IPS-20b (cell line): ENCODE data around the gene LCP2.

ENCODE experiments used
- H3K27ac ChIP-seq: one replicate; pipeline ENCODE4 v1.5.1; 2013; ENCODE audit warnings: low read length
- H3K27me3 ChIP-seq: 2 replicates; pipeline ENCODE4 v1.6.1; 2013; ENCODE audit warnings: mild to moderate bottlenecking, low read length, inconsistent platforms; ENCODE audit not compliant: insufficient read depth
- H3K36me3 ChIP-seq: 2 replicates; pipeline ENCODE4 v1.6.1; 2013; ENCODE audit warnings: low read depth, mild to moderate bottlenecking, inconsistent platforms, low read length, moderate library complexity; ENCODE audit not compliant: insufficient read depth
- H3K4me1 ChIP-seq: 2 replicates; pipeline ENCODE4 v1.6.1; 2013; ENCODE audit warnings: mild to moderate bottlenecking, control low read depth, inconsistent platforms, low read length, moderate library complexity; ENCODE audit not compliant: insufficient read depth
- H3K4me3 ChIP-seq: 2 replicates; pipeline ENCODE4 v1.5.1; 2013; ENCODE audit warnings: mild to moderate bottlenecking, low read length, inconsistent platforms
- H3K9ac ChIP-seq: 2 replicates; pipeline ENCODE4 v1.6.1; 2013; ENCODE audit warnings: low read depth, mild to moderate bottlenecking, inconsistent platforms, low read length, moderate library complexity
- H3K9me3 ChIP-seq: 2 replicates; pipeline ENCODE4 v1.6.1; 2013; ENCODE audit warnings: mild to moderate bottlenecking, low read depth, low read length, inconsistent platforms; ENCODE audit not compliant: insufficient read depth

LCP2 gene

GRCh38 chr5:170303549-170303948, 6.0 kb upstream of the LCP2 start:
- H3K4me1 ChIP-seq, result peaks cover 3% of the 10 kb centered on the region; the same call in 1 of the 2 replicates

GRCh38 chr5:170302653-170303501, 5.3 kb upstream of the LCP2 start:
- Histone ChIP-seq H3K4me1 (peaks cover 3% of the 10 kb centered on the region; the same call in 1 of the 2 replicates), H3K27ac (no peak overlapping the region), H3K27me3 (no peaks in the 10 kb centered on the region), H3K4me3 (no peak overlapping the region), H3K9me3 (no peaks in the 10 kb centered on the region), H3K9ac (no peak overlapping the region), H3K36me3 (no peaks in the 10 kb centered on the region)

More at GRCh38 chr5:170303549-170303948, 6.0 kb upstream of the LCP2 start:
- H3K9ac ChIP-seq, result no peak overlapping the region
- no peak overlapping the region for H3K27ac ChIP-seq
- H3K36me3 ChIP-seq, result no peaks in the 10 kb centered on the region
- no peaks in the 10 kb centered on the region for H3K27me3 ChIP-seq
- no peaks in the 10 kb centered on the region for H3K9me3 ChIP-seq
- H3K4me3 ChIP-seq, result no peak overlapping the region

GRCh38 chr5:170301981-170302652, 4.5 kb upstream of the LCP2 start:
- H3K27ac ChIP-seq, result no peak overlapping the region
- no peak overlapping the region for H3K4me3 ChIP-seq
- H3K36me3 ChIP-seq, result no peaks in the 10 kb centered on the region
- no peaks in the 10 kb centered on the region for H3K9me3 ChIP-seq
- H3K9ac ChIP-seq, result no peak overlapping the region
- H3K27me3 ChIP-seq, result no peaks in the 10 kb centered on the region
- H3K4me1 ChIP-seq, result peaks cover 3% of the 10 kb centered on the region; the same call in 1 of the 2 replicates

- no peak overlapping the region for H3K4me3 ChIP-seq
These were observed 3.6 kb upstream of the LCP2 start for GRCh38 chr5:170301149-170301548.

GRCh38 chr5:170300361-170301013, 2.9 kb upstream of the LCP2 start:
- Histone ChIP-seq H3K4me3 (no peak overlapping the region), H3K9me3 (no peaks in the 10 kb centered on the region), H3K4me1 (peaks cover 3% of the 10 kb centered on the region; the same call in 1 of the 2 replicates), H3K36me3 (no peaks in the 10 kb centered on the region), H3K27ac (no peak overlapping the region), H3K27me3 (no peaks in the 10 kb centered on the region), H3K9ac (no peak overlapping the region)

More at GRCh38 chr5:170301149-170301548, 3.6 kb upstream of the LCP2 start:
- Histone ChIP-seq H3K27me3 (no peaks in the 10 kb centered on the region), H3K4me1 (peaks cover 3% of the 10 kb centered on the region; the same call in 1 of the 2 replicates), H3K9me3 (no peaks in the 10 kb centered on the region), H3K27ac (no peak overlapping the region), H3K36me3 (no peaks in the 10 kb centered on the region), H3K9ac (no peak overlapping the region)

GRCh38 chr5:170296935-170297588, 515 bp downstream of the LCP2 start:
- Histone ChIP-seq H3K36me3 (no peaks in the 10 kb centered on the region), H3K9ac (no peak overlapping the region), H3K4me3 (no peak overlapping the region), H3K4me1 (no peaks in the 10 kb centered on the region), H3K9me3 (no peaks in the 10 kb centered on the region), H3K27ac (no peak overlapping the region), H3K27me3 (no peaks in the 10 kb centered on the region)

GRCh38 chr5:170296036-170296934, 1.3 kb downstream of the LCP2 start:
- H3K9me3 ChIP-seq, result no peaks in the 10 kb centered on the region
- H3K9ac ChIP-seq, result no peak overlapping the region
- no peaks in the 10 kb centered on the region for H3K4me1 ChIP-seq
- H3K27me3 ChIP-seq, result no peaks in the 10 kb centered on the region
- no peaks in the 10 kb centered on the region for H3K36me3 ChIP-seq
- no peak overlapping the region for H3K4me3 ChIP-seq
- no peak overlapping the region for H3K27ac ChIP-seq

GRCh38 chr5:170294556-170294955, 3.0 kb downstream of the LCP2 start:
- H3K9ac ChIP-seq, result no peak overlapping the region
- no peaks in the 10 kb centered on the region for H3K27me3 ChIP-seq
- no peak overlapping the region for H3K27ac ChIP-seq
- H3K9me3 ChIP-seq, result peaks cover 10% of the 10 kb centered on the region
- no peak overlapping the region for H3K4me3 ChIP-seq
- no peaks in the 10 kb centered on the region for H3K4me1 ChIP-seq
- no peaks in the 10 kb centered on the region for H3K36me3 ChIP-seq

- no peak overlapping the region for H3K4me3 ChIP-seq
- no peak overlapping the region for H3K9ac ChIP-seq
- no peaks in the 10 kb centered on the region for H3K4me1 ChIP-seq
These were observed 3.5 kb downstream of the LCP2 start for GRCh38 chr5:170294057-170294456.

GRCh38 chr5:170293273-170293672, 4.3 kb downstream of the LCP2 start:
- no peaks in the 10 kb centered on the region for H3K36me3 ChIP-seq
- no peak overlapping the region for H3K4me3 ChIP-seq
- no peaks in the 10 kb centered on the region for H3K27me3 ChIP-seq
- H3K9ac ChIP-seq, result no peak overlapping the region
- H3K9me3 ChIP-seq, result peaks cover 10% of the 10 kb centered on the region
- no peaks in the 10 kb centered on the region for H3K4me1 ChIP-seq
- no peak overlapping the region for H3K27ac ChIP-seq

More at GRCh38 chr5:170294057-170294456, 3.5 kb downstream of the LCP2 start:
- Histone ChIP-seq H3K36me3 (no peaks in the 10 kb centered on the region), H3K27ac (no peak overlapping the region), H3K9me3 (peaks cover 10% of the 10 kb centered on the region), H3K27me3 (no peaks in the 10 kb centered on the region)
